ENCODE results near the gene GPHB5. TPM values are rescaled to one million over a fixed set of nuclear protein-coding genes. Genes with fewer than 3 reads are reported as not detected.

GPHB5 gene
- total RNA-seq, result not detected in 2 replicates

- intact Hi-C loops (cut with micrococcal nuclease), result no loop called here
- Mint-ChIP-seq H3K27ac (no peak within 1 kb of the TSS), H3K9me3 (no peaks in the 10 kb centered on the region), H3K36me3 (ENCODE audit: low read depth) (no peaks in the 10 kb centered on the region), H3K27me3 (ENCODE audit: low read depth) (peaks cover 1% of the 10 kb centered on the region), H3K4me1 (ENCODE audit: low read depth) (no peaks in the 10 kb centered on the region), H3K4me3 (ENCODE audit: low read depth) (no peak within 1 kb of the TSS)
- no peak for DNase-seq (ENCODE audit: low spot score)
These were observed at the start of gene GPHB5 for GRCh38 chr14:63318835-63319234. TSS of gene GPHB5 (minus strand) at chr14:63318935. CDS start at chr14:63317849, 1,086 bp downstream.

GRCh38 chr14:63367742-63368364 lies 49.1 kb upstream of the GPHB5 start:
- H3K4me3 Mint-ChIP-seq (ENCODE audit: low read depth), result no peak overlapping the region
- no peak overlapping the region for H3K27ac Mint-ChIP-seq

DNA sequence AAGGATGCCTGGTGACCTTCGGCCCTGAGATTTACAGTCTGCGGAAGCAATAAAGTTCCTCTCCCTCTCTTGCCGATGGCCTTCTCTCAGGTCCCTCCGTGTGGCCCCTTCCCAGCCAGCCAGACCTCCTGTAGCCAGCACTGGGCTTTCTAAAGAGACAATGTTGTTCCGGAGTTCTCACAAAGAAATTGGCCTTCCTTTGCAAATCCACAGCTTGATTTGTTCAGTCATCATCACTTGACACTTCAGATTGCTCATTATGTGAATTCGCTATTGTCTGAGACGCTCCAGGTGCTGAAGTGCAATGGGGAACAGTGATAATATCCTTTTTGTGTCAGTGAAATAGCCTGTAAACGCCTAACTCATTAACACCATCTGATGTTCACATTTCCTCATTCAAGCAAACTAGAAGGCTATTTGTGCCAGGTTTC lies 43.7 kb upstream of the GPHB5 start:
- H3K4me1 Mint-ChIP-seq (ENCODE audit: low read depth), result no peaks in the 10 kb centered on the region
- H3K27ac Mint-ChIP-seq, result no peak overlapping the region
- no peak for DNase-seq (ENCODE audit: low spot score)
- no peak overlapping the region for H3K4me3 Mint-ChIP-seq (ENCODE audit: low read depth)
- peaks cover 18% of the 10 kb centered on the region for H3K27me3 Mint-ChIP-seq (ENCODE audit: low read depth)
- intact Hi-C loops (cut with micrococcal nuclease), result no loop called here
- no peaks in the 10 kb centered on the region for H3K36me3 Mint-ChIP-seq (ENCODE audit: low read depth)
- H3K9me3 Mint-ChIP-seq, result no peaks in the 10 kb centered on the region

More at GRCh38 chr14:63367742-63368364, 49.1 kb upstream of the GPHB5 start:
- Mint-ChIP-seq H3K4me1 (ENCODE audit: low read depth) (no peaks in the 10 kb centered on the region), H3K36me3 (ENCODE audit: low read depth) (peaks cover 12% of the 10 kb centered on the region), H3K9me3 (no peaks in the 10 kb centered on the region), H3K27me3 (ENCODE audit: low read depth) (peaks cover 7% of the 10 kb centered on the region)
- DNase-seq (ENCODE audit: low spot score), result no peak
- intact Hi-C loops (cut with micrococcal nuclease), result no loop called here

- Mint-ChIP-seq H3K36me3 (ENCODE audit: low read depth) (no peaks in the 10 kb centered on the region), H3K4me3 (ENCODE audit: low read depth) (no peak overlapping the region), H3K27me3 (ENCODE audit: low read depth) (peaks cover 17% of the 10 kb centered on the region), H3K27ac (no peak overlapping the region), H3K9me3 (no peaks in the 10 kb centered on the region), H3K4me1 (ENCODE audit: low read depth) (no peaks in the 10 kb centered on the region)
- no peak for DNase-seq (ENCODE audit: low spot score)
- intact Hi-C loops (cut with micrococcal nuclease), result no loop called here
These were observed 43.1 kb upstream of the GPHB5 start for GRCh38 chr14:63361790-63362189.

DNA sequence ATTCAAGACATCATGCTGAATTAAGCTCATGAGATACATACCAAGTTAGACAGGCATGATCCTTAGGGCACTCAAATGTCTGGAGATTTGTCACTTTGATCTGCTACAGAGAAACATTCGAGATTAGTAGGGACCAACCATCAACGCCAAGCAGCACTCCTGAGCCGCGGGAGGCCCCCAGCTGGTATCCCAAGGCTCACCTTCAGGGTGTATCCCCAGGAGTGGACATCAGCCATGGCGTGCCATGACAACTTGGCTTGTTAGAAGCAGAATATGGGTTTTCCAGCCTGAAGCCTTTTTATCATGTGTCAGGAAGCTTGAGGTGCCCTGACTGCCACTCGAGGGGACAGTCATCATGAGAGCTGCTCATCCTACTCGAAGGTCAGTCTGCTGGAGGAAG lies 39.1 kb upstream of the GPHB5 start:
- intact Hi-C loops (cut with micrococcal nuclease), result no loop called here
- Mint-ChIP-seq H3K4me3 (ENCODE audit: low read depth) (no peak overlapping the region), H3K27me3 (ENCODE audit: low read depth) (peaks cover 23% of the 10 kb centered on the region), H3K4me1 (ENCODE audit: low read depth) (no peaks in the 10 kb centered on the region), H3K9me3 (no peaks in the 10 kb centered on the region), H3K36me3 (ENCODE audit: low read depth) (no peaks in the 10 kb centered on the region), H3K27ac (no peak overlapping the region)
- DNase-seq (ENCODE audit: low spot score), result no peak

DNA sequence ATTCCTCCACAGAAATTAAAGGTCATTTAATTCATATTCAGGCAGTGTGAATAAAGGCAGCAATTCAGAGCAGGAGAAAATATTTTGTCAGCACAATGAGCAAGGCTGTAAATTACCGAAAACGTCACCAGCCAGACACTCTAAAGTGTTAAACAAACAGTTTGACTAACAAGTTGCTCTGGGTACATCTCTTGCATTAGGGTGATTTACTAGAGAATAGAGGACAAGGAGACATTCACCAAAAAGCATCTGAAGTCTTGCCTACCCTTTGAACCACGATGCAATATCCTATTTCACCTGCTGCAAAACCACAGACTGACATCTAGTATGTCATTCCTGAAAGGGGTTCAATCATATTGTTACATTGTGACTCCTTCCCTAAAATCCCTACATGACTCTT lies 27.1 kb upstream of the GPHB5 start:
- no peaks in the 10 kb centered on the region for H3K36me3 Mint-ChIP-seq (ENCODE audit: low read depth)
- H3K27ac Mint-ChIP-seq, result no peak overlapping the region
- DNase-seq (ENCODE audit: low spot score), result no peak
- intact Hi-C loops (cut with micrococcal nuclease), result no loop called here
- H3K27me3 Mint-ChIP-seq (ENCODE audit: low read depth), result peaks cover 17% of the 10 kb centered on the region
- H3K4me3 Mint-ChIP-seq (ENCODE audit: low read depth), result no peak overlapping the region
- no peaks in the 10 kb centered on the region for H3K4me1 Mint-ChIP-seq (ENCODE audit: low read depth)
- no peaks in the 10 kb centered on the region for H3K9me3 Mint-ChIP-seq

DNA sequence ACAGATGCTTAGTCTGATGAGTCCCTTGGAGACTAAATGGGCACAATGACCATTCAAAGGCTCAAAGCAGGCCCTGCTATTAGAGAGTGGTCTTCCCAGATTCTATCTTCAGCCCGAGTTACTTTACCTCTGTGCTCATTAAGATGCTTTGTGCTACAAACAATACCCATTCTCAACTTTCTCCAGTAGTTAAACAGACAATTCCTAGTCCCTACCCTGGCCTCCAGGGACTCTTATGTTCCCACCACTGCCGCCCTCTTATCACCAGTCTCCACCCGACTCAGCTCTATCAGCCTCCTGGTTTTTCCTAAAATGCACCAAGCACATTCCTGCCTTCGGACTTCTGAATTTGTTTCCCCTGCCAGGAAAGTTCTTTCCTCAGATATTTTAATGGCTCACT lies 25.6 kb upstream of the GPHB5 start:
- no peaks in the 10 kb centered on the region for H3K36me3 Mint-ChIP-seq (ENCODE audit: low read depth)
- no peak for DNase-seq (ENCODE audit: low spot score)
- intact Hi-C loops (cut with micrococcal nuclease), result no loop called here
- peaks cover 17% of the 10 kb centered on the region for H3K27me3 Mint-ChIP-seq (ENCODE audit: low read depth)
- no peak overlapping the region for H3K4me3 Mint-ChIP-seq (ENCODE audit: low read depth)
- H3K4me1 Mint-ChIP-seq (ENCODE audit: low read depth), result no peaks in the 10 kb centered on the region
- H3K27ac Mint-ChIP-seq, result no peak overlapping the region
- H3K9me3 Mint-ChIP-seq, result no peaks in the 10 kb centered on the region

DNA sequence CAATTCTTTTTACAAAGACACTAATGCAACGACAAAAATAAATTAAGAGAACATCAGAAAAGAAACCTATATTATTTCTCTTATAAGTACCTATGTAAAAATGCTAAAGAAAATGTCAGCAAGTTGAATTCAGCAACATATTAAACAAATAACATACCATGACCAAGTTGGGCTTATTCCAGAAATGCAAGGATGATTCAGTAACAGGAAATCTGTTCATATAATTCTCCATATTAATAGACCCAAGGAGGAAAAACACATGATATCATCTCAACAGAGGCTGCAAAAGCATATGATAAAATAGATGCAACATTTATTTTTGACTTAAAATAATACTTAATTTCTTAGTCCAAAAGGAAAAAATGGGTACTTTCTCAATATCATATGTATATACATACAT lies 25.1 kb upstream of the GPHB5 start:
- H3K9me3 Mint-ChIP-seq, result no peaks in the 10 kb centered on the region
- H3K27me3 Mint-ChIP-seq (ENCODE audit: low read depth), result peaks cover 17% of the 10 kb centered on the region
- no peak overlapping the region for H3K4me3 Mint-ChIP-seq (ENCODE audit: low read depth)

DNA sequence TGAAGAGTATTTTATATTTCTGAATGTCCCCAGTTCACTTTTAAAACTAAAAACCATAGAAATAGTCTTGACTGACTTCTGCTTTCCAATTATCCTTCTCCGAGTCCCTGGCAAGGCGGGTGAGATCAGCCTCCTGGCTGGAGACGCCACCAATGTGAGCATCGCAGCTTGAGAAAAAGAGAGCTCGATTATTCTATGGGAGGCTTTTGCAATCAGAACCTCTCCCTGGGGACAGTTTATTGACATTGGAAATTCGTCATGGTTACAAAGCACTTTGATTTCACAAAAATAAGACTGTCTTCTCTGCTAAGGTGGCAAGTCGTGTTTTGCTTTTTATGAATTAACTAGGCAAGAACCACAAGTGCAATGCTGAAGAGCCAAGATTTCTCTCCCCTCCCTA lies 23.6 kb upstream of the GPHB5 start:
- Mint-ChIP-seq H3K4me1 (ENCODE audit: low read depth) (no peaks in the 10 kb centered on the region), H3K27ac (no peak overlapping the region), H3K9me3 (no peaks in the 10 kb centered on the region), H3K27me3 (ENCODE audit: low read depth) (peaks cover 18% of the 10 kb centered on the region), H3K4me3 (ENCODE audit: low read depth) (no peak overlapping the region), H3K36me3 (ENCODE audit: low read depth) (no peaks in the 10 kb centered on the region)
- no peak for DNase-seq (ENCODE audit: low spot score)
- intact Hi-C loops (cut with micrococcal nuclease), result no loop called here

More for the DNA sequence above, 25.1 kb upstream of the GPHB5 start:
- DNase-seq (ENCODE audit: low spot score), result no peak
- Mint-ChIP-seq H3K27ac (no peak overlapping the region), H3K4me1 (ENCODE audit: low read depth) (no peaks in the 10 kb centered on the region), H3K36me3 (ENCODE audit: low read depth) (no peaks in the 10 kb centered on the region)
- intact Hi-C loops (cut with micrococcal nuclease), result no loop called here

- Mint-ChIP-seq H3K4me3 (ENCODE audit: low read depth) (no peak overlapping the region), H3K27ac (no peak overlapping the region), H3K27me3 (ENCODE audit: low read depth) (no peaks in the 10 kb centered on the region), H3K36me3 (ENCODE audit: low read depth) (no peaks in the 10 kb centered on the region), H3K4me1 (ENCODE audit: low read depth) (no peaks in the 10 kb centered on the region), H3K9me3 (no peaks in the 10 kb centered on the region)
- intact Hi-C loops (cut with micrococcal nuclease), result no loop called here
- DNase-seq (ENCODE audit: low spot score), result no peak
These were observed 10.3 kb upstream of the GPHB5 start for GRCh38 chr14:63328787-63329737.

- H3K4me3 Mint-ChIP-seq (ENCODE audit: low read depth), result no peak overlapping the region
- H3K27ac Mint-ChIP-seq, result no peak overlapping the region
- H3K36me3 Mint-ChIP-seq (ENCODE audit: low read depth), result no peaks in the 10 kb centered on the region
- H3K27me3 Mint-ChIP-seq (ENCODE audit: low read depth), result no peaks in the 10 kb centered on the region
- no peaks in the 10 kb centered on the region for H3K4me1 Mint-ChIP-seq (ENCODE audit: low read depth)
- intact Hi-C loops (cut with micrococcal nuclease), result no loop called here
- H3K9me3 Mint-ChIP-seq, result no peaks in the 10 kb centered on the region
- DNase-seq (ENCODE audit: low spot score), result no peak
These were observed 8.1 kb upstream of the GPHB5 start for GRCh38 chr14:63326840-63327239.

DNA sequence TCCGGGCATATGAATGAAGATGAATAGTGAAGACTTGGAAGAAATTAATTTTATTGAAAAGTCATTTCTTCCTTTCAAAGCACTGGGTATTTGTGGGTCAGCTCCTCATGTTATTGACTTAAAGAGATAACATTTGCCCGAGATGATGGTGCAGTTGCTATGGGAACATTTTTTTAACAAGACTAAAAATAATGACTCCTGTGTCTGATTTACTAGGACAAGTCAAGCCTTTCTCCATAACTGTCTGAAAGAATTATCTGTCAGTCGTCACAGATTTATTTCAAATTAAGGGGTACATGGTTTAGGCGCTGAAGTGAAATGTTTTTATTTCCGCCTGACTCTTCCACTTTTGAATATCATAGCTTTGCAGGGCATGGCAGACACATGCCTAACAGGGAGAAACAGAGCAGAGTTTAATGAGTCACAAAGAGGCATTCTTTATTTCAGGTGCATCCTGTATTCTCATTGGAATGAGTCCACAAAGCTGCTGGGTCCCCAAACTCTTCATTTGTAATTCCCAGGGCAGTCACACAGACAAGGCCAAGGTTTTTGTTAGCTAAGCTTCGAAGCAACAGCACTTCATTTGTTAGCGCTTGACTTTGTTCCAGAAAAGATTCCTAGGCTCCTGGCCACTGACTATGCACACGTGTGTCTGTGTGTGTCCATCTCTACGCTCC lies 4.3 kb upstream of the GPHB5 start:
- no peak overlapping the region for H3K4me3 Mint-ChIP-seq (ENCODE audit: low read depth)
- H3K27me3 Mint-ChIP-seq (ENCODE audit: low read depth), result no peaks in the 10 kb centered on the region
- no peaks in the 10 kb centered on the region for H3K9me3 Mint-ChIP-seq
- DNase-seq (ENCODE audit: low spot score), result no peak
- intact Hi-C loops (cut with micrococcal nuclease), result no loop called here
- H3K36me3 Mint-ChIP-seq (ENCODE audit: low read depth), result no peaks in the 10 kb centered on the region
- no peak overlapping the region for H3K27ac Mint-ChIP-seq
- H3K4me1 Mint-ChIP-seq (ENCODE audit: low read depth), result no peaks in the 10 kb centered on the region

GRCh38 chr14:63322472-63322871 lies 3.7 kb upstream of the GPHB5 start:
- Mint-ChIP-seq H3K36me3 (ENCODE audit: low read depth) (no peaks in the 10 kb centered on the region), H3K27ac (no peak overlapping the region), H3K4me3 (ENCODE audit: low read depth) (no peak overlapping the region), H3K27me3 (ENCODE audit: low read depth) (no peaks in the 10 kb centered on the region), H3K4me1 (ENCODE audit: low read depth) (no peaks in the 10 kb centered on the region), H3K9me3 (no peaks in the 10 kb centered on the region)
- intact Hi-C loops (cut with micrococcal nuclease), result no loop called here
- no peak for DNase-seq (ENCODE audit: low spot score)
